ENCODE data around the gene ASB5.

- TF ChIP-seq EP300 (conservative IDR thresholded peaks at IDR 0.05; ENCODE audit: poor library complexity, severe bottlenecking) (no peak), CTCF (IDR thresholded peaks at IDR 0.05; ENCODE audit: poor library complexity, severe bottlenecking) (no peak)
These were observed 77.0 kb downstream of the ASB5 start for GRCh38 chr4:176191974-176192373.
